Activated CD4-positive, alpha-beta T cell treated with anti-CD3 and anti-CD28 coated beads, Interleukin-2, Interleukin-6, amounts not matched to agents 100 ng/mL and 50 ng/mL, durations not matched to agents 16 hours and 8 hours (primary cell): ENCODE data around the gene TBC1D21.

Source experiments
- DNase-seq: peaks from one replicate; pipeline ENCODE4 v3.0.0-alpha.2; 2020

The TBC1D21 gene

DNA sequence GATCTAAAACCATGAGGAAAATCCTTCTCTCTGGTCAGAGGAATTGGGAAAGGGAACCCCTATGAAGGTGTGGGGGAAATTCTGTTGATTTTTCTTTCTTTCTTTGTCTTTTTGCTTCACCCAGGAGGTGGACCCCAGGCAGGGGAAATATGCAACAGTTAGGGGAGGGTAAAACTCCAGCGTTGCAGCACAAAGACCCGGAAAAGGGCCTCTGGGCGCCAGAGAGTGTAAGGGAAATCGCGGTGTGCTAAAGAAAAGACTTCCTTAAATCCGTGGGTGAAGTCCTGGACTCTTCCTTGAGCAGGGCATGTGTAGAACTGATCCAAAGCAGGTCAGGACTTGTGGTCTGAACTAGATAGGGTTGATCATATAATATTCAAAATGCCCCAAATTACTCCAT lies 11.1 kb upstream of the TBC1D21 start:
- no peak for DNase-seq

DNA sequence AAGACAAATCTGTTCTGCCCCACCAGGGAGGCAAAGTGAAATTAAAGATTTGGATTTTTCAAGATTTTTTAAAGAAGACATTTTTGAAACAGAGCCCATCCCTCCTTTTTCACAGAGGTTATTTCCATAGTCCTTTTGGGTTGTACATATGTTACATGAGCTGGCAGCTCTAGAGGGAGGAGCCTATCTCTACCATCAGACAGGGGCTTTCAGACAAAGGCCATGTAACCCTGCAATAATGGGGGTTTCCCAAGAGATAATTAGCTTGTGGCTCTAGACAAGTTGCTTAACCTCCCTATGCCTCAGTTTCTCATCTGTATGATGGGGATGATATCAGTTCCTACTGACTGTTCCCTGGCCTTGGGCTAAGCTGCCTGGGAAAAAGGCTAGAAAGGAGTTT lies 8.0 kb upstream of the TBC1D21 start:
- no peak for DNase-seq

DNA sequence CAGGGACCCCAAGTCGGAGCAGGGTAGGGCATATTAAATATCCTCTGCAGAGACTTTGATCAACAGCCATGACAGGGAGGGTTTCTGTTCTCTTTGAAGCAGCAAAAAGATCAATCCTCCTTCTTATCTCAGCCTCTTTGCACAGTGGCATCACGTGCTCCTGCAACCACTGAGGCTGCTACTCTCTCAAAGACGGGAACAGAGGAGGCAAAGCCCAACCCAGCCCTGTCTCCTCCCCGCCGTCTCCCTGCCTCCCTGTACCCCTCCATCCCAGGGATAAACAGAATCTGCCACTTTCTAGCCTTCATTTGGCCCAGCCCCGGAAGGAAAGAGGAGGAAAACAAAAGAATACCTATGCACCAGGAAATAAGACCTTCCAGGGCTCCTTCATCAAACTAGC lies 7.5 kb upstream of the TBC1D21 start:
- DNase-seq = no peak

DNA sequence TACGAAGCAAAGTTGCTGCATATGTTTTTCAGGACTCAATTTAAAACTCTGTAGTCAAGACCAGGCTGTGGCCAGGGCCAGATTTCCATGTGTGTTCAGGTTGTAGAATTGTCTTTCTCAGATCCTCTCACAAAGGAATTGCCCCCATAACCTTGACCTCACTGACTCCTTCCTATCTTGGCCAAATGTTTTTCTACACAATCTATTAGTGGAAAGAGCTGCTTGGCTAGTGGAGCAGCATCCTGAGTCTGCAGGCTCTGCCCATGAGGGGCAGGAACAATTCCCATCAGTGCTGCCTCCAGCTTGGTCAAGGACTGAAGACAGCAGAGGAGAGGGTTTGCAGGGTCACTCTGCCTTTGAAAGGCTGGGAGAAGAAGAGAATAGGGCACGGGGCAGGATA lies 6.9 kb upstream of the TBC1D21 start:
- DNase-seq = no peak

DNA sequence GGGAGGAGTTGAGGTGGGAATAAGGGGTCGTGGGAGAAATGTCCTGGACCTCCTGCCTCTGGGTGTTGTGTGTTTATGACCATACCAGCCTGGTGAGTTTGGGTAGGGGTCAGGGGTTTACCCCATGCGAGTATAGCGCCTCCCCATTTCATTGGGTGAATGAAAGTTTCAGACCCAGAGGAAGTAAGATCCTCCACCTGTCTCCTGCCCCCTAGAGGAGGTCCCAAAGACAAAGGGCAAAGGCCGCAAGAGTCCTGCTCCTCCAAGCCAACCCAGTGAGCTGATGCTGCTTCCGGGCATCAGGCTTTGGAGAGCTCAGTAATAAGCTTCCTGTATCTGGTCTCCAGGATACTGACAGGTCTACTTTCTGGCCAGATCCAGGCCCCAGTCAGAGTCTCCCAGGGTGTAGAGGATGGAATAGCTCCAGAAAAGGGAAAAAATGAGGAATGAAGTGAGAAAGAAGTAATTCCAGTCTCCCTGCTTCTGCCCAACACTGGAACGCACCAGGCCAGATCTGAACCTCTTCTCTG lies 6.4 kb upstream of the TBC1D21 start:
- DNase-seq = no peak

DNA sequence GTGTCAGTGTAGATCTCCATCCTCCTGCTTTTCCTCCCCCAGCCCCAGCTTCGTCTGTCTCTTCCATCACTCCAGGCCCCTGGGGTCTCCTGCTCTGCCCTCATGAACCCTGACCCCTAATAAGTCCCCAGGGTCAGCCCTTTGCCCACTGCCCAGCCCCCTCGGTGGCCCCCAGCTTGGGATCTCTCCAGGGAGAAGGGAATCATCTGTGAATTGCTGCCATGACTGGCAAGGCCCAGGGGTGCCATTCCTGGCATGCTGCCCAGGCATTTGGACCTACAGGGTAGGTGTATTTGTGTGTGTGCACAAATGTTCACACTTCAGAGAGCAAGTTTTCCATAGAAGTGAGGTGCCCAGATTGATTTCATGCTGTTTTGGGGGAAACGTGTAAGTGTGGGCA lies 5.9 kb upstream of the TBC1D21 start:
- no peak for DNase-seq

DNA sequence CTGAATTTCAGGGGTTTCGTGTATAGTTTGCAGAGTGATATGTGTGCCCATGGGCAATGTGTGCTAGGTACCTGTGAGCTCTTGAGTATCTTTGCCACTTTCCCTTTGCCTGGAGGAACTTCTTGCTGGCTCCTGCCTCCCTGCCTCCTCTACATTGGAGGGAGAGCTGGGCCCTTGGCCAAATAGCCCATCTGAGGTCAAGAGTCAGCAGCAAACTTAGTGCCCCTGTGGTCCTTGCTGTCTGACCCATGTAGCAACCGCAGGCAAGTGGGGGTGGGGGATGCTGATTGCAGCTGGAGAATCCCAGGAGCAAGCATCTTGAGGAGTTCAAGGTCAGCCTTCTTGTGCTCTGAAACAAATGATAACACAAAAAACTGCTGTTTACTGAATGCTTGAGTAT lies 5.4 kb upstream of the TBC1D21 start:
- DNase-seq = no peak

DNA sequence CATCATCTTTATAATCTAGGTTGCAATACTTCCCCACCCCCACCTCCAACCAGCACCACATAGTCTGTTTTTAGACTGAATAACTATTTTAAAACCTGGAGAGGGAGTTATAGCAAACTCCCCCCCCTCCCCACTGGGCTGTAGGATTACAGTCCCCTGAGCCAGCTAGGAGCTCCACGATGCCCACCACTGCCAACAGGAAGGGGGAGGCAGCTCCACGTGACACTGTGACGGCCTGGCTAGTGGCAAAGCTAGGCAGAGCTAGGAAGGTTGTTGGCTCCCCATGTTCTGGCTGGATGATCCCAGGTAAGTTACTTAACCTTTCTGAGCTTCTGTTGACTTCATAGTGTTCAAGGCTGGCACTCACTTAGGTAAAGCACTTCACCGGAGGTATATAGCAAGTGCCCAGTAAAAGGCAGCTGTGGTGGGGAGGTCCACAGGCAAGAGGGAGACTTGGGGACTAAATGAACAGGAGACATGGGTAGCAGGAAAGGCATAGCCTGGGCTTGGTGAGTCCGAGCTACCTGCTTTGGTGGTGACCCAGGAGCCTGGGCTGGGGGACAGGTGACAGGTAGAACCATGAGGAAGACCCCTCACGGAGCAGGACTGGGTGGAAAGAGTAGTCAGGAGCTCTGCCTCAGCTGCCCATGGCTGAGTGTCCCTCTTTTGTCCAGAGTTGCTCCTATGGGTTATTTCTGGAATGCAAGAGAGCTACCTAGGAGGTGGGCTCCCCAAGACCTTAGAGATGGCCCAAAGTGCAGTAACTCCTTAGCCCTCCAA lies 4.0 kb upstream of the TBC1D21 start:
- no peak for DNase-seq

DNA sequence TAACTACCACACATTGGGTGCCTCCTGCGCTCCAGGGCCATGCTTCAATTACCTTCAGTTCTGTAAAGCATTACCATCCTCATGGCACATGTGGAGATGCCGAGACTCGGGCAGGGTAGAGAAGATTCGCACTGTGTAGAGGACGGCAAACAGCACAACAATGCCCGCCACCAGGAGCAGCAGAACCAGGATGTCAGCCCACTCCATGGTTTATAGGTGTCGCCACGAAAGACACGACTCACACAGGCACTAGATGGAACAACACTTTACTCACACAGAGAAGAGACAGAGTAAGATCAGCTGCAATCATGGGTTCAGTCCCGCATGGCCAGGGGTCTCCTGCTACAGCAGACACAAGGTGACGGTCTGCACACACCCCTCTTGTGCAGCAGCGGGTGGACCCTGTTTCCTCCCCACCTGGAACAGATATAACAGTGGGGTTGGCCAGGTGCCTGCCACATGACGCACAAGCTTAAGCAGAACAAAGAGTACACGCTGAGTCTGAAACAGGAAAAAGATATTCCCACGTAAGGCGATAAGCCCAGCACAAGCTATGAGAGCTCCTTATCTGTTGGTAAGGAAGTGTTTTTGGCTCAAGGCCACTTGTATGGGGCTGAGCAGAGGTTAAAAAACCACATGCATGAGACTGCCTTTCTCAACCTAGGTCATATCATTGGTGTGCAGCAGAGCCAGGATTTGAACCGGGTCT lies 2.5 kb upstream of the TBC1D21 start:
- DNase-seq = no peak

DNA sequence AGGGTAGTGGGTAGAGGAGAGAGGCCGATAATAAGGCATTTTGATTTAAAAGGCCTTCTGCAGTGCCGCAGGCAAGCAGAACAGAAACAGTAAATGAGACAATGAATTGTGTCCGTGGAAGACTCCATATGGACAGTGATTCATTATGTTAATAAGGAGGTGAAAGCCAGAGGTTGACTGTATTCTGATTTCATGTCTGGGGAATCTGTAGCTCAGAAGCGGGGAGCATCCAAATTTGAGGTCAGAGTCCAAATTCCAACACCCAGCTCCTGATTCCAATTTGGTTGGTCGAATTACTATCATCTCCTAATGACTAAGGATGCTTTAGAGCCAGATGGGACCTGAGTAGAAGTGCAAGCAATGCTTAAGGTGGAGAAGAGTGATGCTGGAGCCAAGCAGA lies 1.0 kb upstream of the TBC1D21 start:
- DNase-seq = no peak

DNA sequence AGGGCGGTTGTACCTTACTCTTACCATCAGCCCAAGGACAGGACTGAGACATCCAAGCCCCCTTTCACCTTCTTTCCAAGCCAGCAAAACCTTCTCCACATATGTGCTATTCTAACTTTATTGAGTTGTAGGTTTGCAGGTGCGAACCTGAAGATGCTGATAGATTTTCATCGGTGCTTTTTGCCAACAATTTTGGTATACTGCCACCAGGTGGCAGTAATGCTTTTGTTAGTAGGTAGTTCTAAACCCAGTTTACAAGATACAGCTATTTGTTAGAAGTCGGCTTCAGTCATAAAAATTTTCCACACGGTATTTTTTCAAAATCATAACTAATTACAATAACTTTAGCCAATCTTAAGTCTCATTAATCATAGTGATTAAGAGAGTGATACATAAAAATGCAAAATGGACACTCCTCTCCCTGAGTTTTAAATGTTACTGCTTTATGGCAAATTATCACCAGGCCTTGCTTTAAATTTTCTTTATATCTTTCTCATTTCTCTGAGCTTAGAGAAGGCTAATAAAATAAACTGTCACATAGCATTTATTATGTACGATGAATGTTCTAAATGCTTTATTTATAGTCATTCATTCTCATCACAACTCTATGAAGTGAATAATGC lies 636 bp downstream of the TBC1D21 start:
- peak; percentile 57 for DNase-seq

DNA sequence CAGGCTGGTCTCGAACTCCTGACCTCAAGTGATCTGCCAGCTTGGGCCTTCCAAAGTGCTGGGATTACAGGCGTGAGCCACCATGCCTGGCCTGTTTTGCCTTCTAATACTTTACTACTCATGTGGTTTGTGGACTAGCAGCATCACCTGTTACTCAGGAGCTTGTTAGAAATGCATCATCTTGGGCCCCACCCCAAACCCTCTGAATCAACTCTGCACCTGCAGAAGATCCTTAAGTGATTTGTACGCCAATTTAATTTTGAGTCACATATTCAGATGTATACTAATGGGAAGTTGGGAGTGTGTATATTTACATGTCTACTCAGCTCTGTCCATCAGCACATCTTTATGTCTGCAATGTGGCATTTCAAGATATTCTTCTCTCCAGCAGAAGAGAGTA lies 6.1 kb downstream of the TBC1D21 start:
- no peak for DNase-seq

DNA sequence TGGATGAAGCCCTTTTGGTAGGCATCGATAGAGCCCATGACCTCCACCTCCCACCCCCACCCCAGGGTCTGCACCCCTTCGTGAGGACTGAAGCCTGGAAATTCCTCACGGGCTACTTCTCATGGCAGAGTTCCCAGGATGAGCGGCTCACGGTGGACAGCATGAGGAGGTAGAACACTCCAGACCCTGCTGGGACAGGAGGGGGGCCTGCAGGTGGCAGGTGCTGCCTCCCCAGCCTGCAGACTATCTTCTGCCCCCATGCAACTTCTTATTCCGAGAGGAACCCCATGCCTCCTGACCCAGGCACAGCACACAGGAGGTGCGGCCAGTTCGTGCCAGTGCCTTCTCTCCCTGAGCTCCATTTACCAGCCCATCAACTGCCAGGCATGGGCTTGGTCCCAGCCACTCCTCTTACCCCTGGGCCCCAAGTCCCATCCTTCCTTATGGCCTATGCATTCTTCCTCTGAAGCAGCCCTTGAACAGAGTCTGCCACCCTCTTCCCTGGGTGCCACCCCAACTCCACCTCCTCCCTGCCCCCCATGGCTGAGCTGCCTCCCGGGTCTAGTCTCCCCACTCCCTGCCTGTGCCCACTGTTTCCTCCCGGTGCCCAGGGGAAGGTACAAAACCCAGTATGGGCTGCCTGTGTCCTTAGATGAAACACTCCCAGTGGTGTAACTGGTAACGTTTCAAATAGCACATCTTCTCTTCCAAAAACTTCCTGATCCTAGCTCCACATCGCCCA lies 8.4 kb downstream of the TBC1D21 start:
- no peak for DNase-seq

DNA sequence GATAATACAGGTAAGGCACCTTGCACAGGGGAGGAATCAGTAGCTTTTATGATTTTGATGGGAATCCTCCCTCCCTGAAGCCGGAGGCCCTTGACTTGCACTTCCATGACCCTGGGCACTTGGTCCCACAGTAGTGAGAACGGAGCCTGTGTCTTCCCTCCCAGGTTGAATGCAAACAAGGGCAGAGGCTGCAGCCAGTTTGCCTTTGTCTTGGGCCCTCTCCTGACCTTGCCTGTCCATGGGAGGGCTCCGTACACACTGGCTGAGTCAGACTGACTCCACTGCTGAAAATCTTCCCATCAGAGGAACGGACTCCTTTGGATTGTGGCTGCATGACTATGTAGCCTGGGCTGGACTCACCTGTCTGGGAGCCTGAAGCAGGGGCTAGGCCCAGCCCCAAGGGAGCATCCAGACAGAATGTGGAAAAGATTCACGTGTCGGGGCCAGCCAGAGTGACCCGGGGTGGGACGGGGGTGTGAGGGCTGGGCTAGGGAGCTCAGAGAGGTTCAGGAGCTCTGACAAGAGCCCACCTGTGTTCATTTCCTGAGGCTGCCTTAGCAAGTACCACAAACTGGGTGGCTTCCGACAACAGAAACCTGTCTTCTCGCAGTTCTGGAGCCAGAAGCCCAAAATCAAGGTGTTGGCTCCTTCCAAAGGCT lies 9.5 kb downstream of the TBC1D21 start:
- DNase-seq = no peak

DNA sequence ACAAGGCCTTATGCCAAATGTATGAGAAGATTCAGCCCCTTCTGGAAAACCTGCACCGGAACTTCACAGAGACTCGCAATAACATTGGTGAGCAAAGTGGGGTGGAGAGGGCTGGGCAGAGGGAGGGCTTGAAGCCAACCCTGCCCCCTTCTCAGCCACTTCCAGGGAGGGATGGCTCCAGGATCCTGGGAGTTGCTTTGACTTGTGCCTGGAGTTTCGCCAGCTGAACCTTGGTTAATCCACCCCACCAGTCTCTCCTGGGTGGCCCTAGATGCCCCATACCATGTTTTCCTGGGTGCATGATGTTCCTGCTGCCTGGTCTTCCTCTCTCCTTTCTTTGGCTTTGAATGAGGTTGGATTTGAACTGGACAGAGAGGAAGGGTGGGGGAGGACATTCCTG lies 10.8 kb downstream of the TBC1D21 start:
- no peak for DNase-seq

DNA sequence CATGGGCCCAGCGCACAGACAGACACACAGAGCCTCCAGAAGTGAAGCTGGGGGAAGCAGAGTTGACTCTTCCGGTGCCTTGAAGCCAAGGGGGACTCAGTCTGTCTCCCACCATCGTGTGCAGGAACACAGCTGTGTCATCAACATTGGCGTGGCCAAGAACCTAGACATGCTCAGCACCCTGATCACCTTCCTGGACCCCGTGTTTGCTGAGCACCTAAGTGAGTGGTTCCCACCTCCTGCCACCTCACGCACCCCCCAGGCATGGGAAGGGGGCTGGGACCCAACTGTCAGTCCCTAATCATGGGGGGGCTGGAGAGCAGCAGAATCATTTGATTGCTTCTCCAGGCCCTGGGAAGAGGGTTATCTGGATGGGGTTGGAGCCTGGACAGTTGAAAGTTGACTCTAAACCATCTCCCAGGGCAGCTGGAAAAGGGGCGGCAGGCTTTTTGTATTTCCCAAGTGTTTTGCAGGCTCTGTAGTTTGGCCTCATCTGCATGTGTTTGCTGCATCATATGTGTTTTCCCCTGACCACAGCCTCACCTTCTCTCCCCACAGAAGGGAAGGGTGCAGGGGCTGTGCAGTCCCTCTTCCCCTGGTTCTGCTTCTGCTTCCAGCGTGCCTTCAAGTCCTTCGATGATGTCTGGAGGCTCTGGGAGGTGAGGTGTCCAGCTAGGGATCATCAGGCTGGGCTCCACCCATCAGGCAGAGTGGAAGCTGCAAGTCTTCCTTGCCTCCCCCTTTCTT lies 12.8 kb downstream of the TBC1D21 start:
- DNase-seq = no peak

DNA sequence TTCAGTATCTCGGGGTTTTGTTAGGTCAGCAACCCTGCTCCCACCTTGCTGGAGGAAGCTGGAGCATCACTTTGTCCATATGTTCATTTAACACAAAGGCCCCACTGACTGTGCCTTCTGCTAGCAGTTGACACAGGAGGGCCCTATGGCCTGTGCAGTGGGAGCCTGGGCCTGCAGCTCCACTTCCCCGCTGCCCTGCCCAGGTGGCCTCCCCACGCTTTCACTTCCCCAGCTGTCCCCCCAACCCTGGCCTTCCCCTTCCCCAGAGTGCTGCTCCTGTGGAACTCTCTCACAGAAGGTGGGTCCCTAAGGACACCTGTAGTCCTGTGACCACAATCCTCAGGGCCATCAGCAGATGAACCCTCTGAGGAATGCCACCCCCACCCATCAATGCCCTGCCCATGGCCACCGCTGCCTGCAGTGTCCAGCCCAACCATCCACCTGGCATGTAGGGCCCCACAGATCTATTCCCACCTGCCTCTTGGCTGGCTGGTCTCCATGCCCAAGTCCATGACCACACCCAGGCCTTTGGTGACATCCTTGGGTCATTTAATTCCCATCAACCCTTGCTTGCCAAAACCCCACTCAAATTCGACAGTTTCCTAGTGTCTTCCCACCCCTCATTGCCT lies 13.5 kb downstream of the TBC1D21 start:
- no peak for DNase-seq

DNA sequence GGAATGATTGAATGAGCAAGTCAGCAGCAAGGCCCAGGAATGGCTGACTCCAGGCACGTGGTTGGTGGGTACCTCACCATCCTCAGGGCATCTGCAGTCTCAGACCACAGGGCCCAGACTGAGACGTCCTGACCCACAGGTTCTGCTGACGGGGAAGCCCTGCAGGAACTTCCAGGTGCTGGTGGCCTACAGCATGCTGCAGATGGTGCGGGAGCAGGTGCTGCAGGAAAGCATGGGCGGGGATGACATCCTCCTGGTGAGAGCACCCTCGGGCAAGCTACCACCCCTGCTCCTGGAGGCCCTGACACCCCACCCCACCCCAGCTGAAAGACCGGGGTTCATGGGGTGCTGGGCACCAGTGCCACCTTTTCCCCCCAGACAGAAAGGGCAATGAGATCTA lies 14.1 kb downstream of the TBC1D21 start:
- no peak for DNase-seq

DNA sequence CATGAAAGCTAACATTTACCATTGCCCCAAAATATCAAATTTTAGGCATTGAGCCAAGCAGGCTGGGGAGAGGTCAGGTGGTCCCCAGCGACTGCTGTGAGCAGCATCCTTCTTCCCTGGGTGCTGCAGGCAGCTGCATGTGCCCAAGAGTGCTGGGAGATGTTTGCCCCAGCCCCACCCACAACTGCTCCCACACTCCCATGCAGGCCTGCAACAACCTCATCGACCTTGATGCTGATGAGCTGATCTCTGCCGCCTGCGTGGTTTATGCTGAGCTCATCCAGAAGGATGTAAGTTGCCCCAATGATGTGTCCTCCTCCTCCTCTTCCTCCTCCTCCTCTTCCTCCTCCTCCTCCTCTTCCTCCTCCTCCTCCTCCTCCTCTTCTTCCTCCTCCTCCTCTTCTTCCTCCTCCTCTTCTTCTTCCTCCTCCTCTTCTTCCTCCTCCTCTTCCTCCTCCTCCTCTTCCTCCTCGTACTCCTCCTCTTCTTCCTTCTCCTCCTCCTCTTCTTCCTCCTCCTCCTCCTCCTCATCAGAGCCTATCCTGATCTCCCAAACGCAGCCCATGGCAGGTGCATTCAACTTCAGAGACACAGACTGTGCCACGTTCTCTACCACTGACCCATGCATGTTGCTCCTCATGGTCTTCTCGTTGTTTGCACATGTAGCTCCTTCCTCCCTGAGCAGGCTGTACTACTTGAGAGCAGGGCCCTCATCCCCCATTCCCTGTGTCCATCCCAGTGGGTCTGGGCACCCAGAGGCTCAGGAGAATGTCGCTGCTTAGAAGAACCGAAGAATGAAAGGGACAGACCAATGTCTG lies 15.1 kb downstream of the TBC1D21 start:
- no peak for DNase-seq

DNA sequence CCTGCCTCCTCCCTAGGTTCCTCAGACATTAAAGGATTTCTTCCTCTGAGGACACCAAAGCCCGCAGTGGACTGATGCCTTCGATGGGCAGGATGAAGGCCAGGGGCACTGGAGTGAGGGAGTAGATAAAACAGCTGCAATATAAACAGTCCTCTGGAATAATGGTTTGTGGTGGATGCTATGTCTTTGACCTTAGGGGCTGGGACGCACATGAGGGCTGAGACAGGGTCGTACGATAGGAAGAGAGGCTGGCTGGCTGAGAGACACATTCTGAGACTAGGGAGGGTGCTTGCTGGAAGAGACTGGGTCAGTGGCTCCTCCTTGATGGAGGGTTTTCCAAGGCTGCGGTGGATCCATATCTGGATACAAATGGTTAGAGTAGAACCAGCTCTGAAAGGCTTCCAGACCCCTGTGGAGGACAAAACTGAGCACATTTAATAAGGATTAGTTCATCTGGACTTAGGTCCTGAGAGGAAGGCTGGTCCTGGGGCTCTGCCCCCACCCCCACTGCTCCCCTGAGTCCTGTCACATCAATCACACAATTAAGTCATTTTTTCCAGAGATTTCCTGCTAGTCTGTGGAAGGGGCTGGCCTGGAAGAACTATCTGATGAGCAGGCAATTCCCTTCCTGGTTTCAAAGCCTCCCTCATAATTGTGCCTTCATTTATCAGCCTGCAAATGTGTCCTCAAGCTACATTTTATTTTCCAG lies 15.8 kb downstream of the TBC1D21 start:
- no peak for DNase-seq
